Neural progenitor cell (in vitro differentiated cells): ENCODE data around the gene RASGRP1. TPM values are rescaled to one million over a fixed set of nuclear protein-coding genes. Genes with fewer than 3 reads are reported as not detected.

ENCODE experiments used
- DNase-seq: peaks from one replicate; pipeline ENCODE4 v3.0.0-alpha.2; 2016; ENCODE audit warnings: low spot score
- H2AFZ ChIP-seq: fragments of 200-600 bp; sonication (generic); replicated peaks from 2 replicates; pipeline ENCODE4 v1.6.1; 2016; ENCODE audit warnings: antibody characterized with exemption
- H3F3A ChIP-seq: fragments of 200-600 bp; sonication (generic); 2 replicates; pipeline ENCODE4 v1.6.1; 2016; ENCODE audit warnings: antibody characterized with exemption, low read depth
- H3K27ac ChIP-seq: fragments of 200-600 bp; sonication (generic); 2 replicates; pipeline ENCODE4 v1.5.1; 2016; ENCODE audit warnings: mild to moderate bottlenecking
- H3K27me3 ChIP-seq: fragments of 200-600 bp; sonication (generic); 2 replicates; pipeline ENCODE4 v1.6.1; 2016; ENCODE audit warnings: mild to moderate bottlenecking, moderate library complexity
- H3K36me3 ChIP-seq: fragments of 200-600 bp; sonication (generic); 2 replicates; pipeline ENCODE4 v1.5.1; 2016
- H3K4me1 ChIP-seq: fragments of 200-600 bp; sonication (generic); 2 replicates; pipeline ENCODE4 v1.6.1; 2016; ENCODE audit warnings: mixed run types
- H3K4me2 ChIP-seq: fragments of 200-600 bp; sonication (generic); 2 replicates; pipeline ENCODE4 v1.6.1; 2016
- H3K4me3 ChIP-seq: fragments of 200-600 bp; sonication (generic); 2 replicates; pipeline ENCODE4 v1.5.1; 2016
- H3K79me2 ChIP-seq: fragments of 200-600 bp; sonication (generic); 2 replicates; pipeline ENCODE4 v1.6.1; 2016; ENCODE audit warnings: low read depth
- H3K9ac ChIP-seq: fragments of 200-600 bp; sonication (generic); 2 replicates; pipeline ENCODE4 v1.6.1; 2016
- H3K9me3 ChIP-seq: fragments of 200-600 bp; sonication (generic); 2 replicates; pipeline ENCODE4 v1.5.1; 2016; ENCODE audit warnings: low read depth
- H4K20me1 ChIP-seq: fragments of 200-600 bp; sonication (generic); 2 replicates; pipeline ENCODE4 v1.6.1; 2016; ENCODE audit warnings: low read depth
- H3K27ac Mint-ChIP-seq: 3 replicates; pipeline ENCODE4 v1.8.0; 2021; ENCODE audit warnings: mixed read lengths
- H3K27me3 Mint-ChIP-seq: 2 replicates; pipeline ENCODE4 v1.8.0; 2022; ENCODE audit warnings: low read depth, mild to moderate bottlenecking, inconsistent platforms, moderate library complexity, mixed read lengths; ENCODE audit not compliant: insufficient read depth
- H3K36me3 Mint-ChIP-seq: 3 replicates; pipeline ENCODE4 v1.8.0; 2021; ENCODE audit warnings: mixed read lengths
- H3K4me1 Mint-ChIP-seq: 3 replicates; pipeline ENCODE4 v1.8.0; 2021; ENCODE audit warnings: mixed read lengths
- H3K4me3 Mint-ChIP-seq: 3 replicates; pipeline ENCODE4 v1.8.0; 2021; ENCODE audit warnings: mild to moderate bottlenecking, moderate library complexity, mixed read lengths
- H3K9me3 Mint-ChIP-seq: 3 replicates; pipeline ENCODE4 v1.8.0; 2020; ENCODE audit warnings: mixed read lengths
- EZH2 ChIP-seq: fragments of 200-600 bp; sonication (generic); IDR thresholded peaks from 2 replicates; pipeline ENCODE4 v1.6.1; 2017; ENCODE audit warnings: antibody characterized with exemption, mild to moderate bottlenecking, moderate library complexity
- EZH2phosphoT487 ChIP-seq: fragments of 200-600 bp; sonication (generic); IDR thresholded peaks from 2 replicates; pipeline ENCODE4 v1.6.1; 2017; ENCODE audit warnings: antibody characterized with exemption
- total RNA-seq: library from RNA; depleted of rRNA; stranded (reverse); fragments of >200 nt; gene quantifications from 2 replicates; pipeline ENCODE4 v1.2.3, GENCODE V29; 2015; ENCODE audit warnings: low replicate concordance
- TF ChIP-seq, protein P1 (sequence below): fragments of 200-600 bp; sonication (generic); IDR thresholded peaks from 2 replicates; pipeline ENCODE4 v1.5.1; 2017; ENCODE audit warnings: antibody characterized with exemption, mild to moderate bottlenecking

RASGRP1 gene
- total RNA-seq, 1 donor from 2014 or later: 2.5 TPM

- no peaks in the 10 kb centered on the region for H3K27me3 Mint-ChIP-seq
- peaks cover 16% of the 10 kb centered on the region for H3K36me3 Mint-ChIP-seq
- Histone ChIP-seq H3K79me2 (no peaks in the 10 kb centered on the region), H3F3A (no peaks in the 10 kb centered on the region), H3K4me1 (no peaks in the 10 kb centered on the region), H2AFZ (no peak overlapping the region), H3K9me3 (no peaks in the 10 kb centered on the region), H3K27ac (no peak overlapping the region), H4K20me1 (no peaks in the 10 kb centered on the region), H3K27me3 (no peaks in the 10 kb centered on the region), H3K4me2 (no peak overlapping the region), H3K9ac (no peak overlapping the region), H3K36me3 (peaks cover 13% of the 10 kb centered on the region), H3K4me3 (no peak overlapping the region)
- no peak for TF ChIP-seq EZH2
- TF ChIP-seq EZH2phosphoT487: no peak
- TF ChIP-seq, protein P1, sequence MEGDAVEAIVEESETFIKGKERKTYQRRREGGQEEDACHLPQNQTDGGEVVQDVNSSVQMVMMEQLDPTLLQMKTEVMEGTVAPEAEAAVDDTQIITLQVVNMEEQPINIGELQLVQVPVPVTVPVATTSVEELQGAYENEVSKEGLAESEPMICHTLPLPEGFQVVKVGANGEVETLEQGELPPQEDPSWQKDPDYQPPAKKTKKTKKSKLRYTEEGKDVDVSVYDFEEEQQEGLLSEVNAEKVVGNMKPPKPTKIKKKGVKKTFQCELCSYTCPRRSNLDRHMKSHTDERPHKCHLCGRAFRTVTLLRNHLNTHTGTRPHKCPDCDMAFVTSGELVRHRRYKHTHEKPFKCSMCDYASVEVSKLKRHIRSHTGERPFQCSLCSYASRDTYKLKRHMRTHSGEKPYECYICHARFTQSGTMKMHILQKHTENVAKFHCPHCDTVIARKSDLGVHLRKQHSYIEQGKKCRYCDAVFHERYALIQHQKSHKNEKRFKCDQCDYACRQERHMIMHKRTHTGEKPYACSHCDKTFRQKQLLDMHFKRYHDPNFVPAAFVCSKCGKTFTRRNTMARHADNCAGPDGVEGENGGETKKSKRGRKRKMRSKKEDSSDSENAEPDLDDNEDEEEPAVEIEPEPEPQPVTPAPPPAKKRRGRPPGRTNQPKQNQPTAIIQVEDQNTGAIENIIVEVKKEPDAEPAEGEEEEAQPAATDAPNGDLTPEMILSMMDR: no peak
- DNase-seq: no peak
- no peak overlapping the region for H3K27ac Mint-ChIP-seq
- H3K4me3 Mint-ChIP-seq: no peak overlapping the region
- H3K9me3 Mint-ChIP-seq: no peaks in the 10 kb centered on the region
- H3K4me1 Mint-ChIP-seq: no peaks in the 10 kb centered on the region
Observed at GRCh38 chr15:38479266-38479665, 85.3 kb downstream of the RASGRP1 start.

GRCh38 chr15:38477637-38478036 is 87.0 kb downstream of the RASGRP1 start:
- Mint-ChIP-seq H3K27ac (no peak overlapping the region), H3K4me1 (no peaks in the 10 kb centered on the region)

GRCh38 chr15:38476120-38476519 is 88.5 kb downstream of the RASGRP1 start:
- H3F3A ChIP-seq: no peaks in the 10 kb centered on the region
- H3K27ac Mint-ChIP-seq: no peak overlapping the region
- H3K79me2 ChIP-seq: no peaks in the 10 kb centered on the region
- no peak overlapping the region for H2AFZ ChIP-seq
- H3K36me3 ChIP-seq: peaks cover 13% of the 10 kb centered on the region
- no peak overlapping the region for H3K9ac ChIP-seq
- H3K36me3 Mint-ChIP-seq: peaks cover 9% of the 10 kb centered on the region
- H3K4me1 Mint-ChIP-seq: no peaks in the 10 kb centered on the region
- no peak for TF ChIP-seq EZH2
- TF ChIP-seq, protein P1: no peak
- TF ChIP-seq EZH2phosphoT487: no peak
- no peak overlapping the region for H3K4me2 ChIP-seq
- H4K20me1 ChIP-seq: no peaks in the 10 kb centered on the region
- no peaks in the 10 kb centered on the region for H3K9me3 ChIP-seq
- H3K27me3 Mint-ChIP-seq: no peaks in the 10 kb centered on the region
- H3K4me3 ChIP-seq: no peak overlapping the region
- no peaks in the 10 kb centered on the region for H3K27me3 ChIP-seq
- H3K9me3 Mint-ChIP-seq: no peaks in the 10 kb centered on the region
- no peak for DNase-seq
- H3K4me3 Mint-ChIP-seq: no peak overlapping the region
- no peaks in the 10 kb centered on the region for H3K4me1 ChIP-seq
- no peak overlapping the region for H3K27ac ChIP-seq

More at GRCh38 chr15:38477637-38478036, 87.0 kb downstream of the RASGRP1 start:
- H3K9ac ChIP-seq: no peak overlapping the region
- Mint-ChIP-seq H3K4me3 (no peak overlapping the region), H3K9me3 (no peaks in the 10 kb centered on the region), H3K36me3 (peaks cover 18% of the 10 kb centered on the region), H3K27me3 (no peaks in the 10 kb centered on the region)
- no peak overlapping the region for H3K27ac ChIP-seq
- H4K20me1 ChIP-seq: no peaks in the 10 kb centered on the region
- H3K27me3 ChIP-seq: no peaks in the 10 kb centered on the region
- H3K9me3 ChIP-seq: no peaks in the 10 kb centered on the region
- H3K4me2 ChIP-seq: no peak overlapping the region
- no peak overlapping the region for H3K4me3 ChIP-seq
- no peaks in the 10 kb centered on the region for H3K79me2 ChIP-seq
- H2AFZ ChIP-seq: no peak overlapping the region
- H3K36me3 ChIP-seq: peaks cover 16% of the 10 kb centered on the region
- TF ChIP-seq EZH2: no peak
- TF ChIP-seq, protein P1: no peak
- TF ChIP-seq EZH2phosphoT487: no peak
- H3F3A ChIP-seq: no peaks in the 10 kb centered on the region
- no peak for DNase-seq
- H3K4me1 ChIP-seq: no peaks in the 10 kb centered on the region
